Heart left ventricle (tissue), 13 donors: ENCODE measurements around the gene NRDE2.

Experiments
- POLR2A ChIP-seq, 2 donors: fragments of 450-650 bp; IDR thresholded peaks; one replicate each; pipeline ENCODE4 v1.6.1; 2017; ENCODE audit warnings: antibody characterized with exemption in 2 of 2, mild to moderate bottlenecking in 2 of 2, moderate library complexity in 2 of 2
- TF ChIP-seq, protein P1 (sequence below), 12 donors: fragments of 200-600 bp; sonication (generic) in 4 of 12; IDR thresholded peaks; one replicate each; pipeline versions ENCODE4 v1.5.0 to v1.8.0; 2018 to 2022; ENCODE audit warnings: antibody characterized with exemption in 12 of 12, mild to moderate bottlenecking in 5 of 12
- donor health status: ischemic (EF 13 %, LVEDD 7.1; RV severe dilation, severe dysfunction).
- donor health status: DM: no; HTN: yes; CAD: no.
- donor health status: DM: no; HTN: no; CAD: no.
- donor health status: ischemic (EF 25% LVEDD 6.9; RV normal size, moderate dysfunction).
- donor health status: ischemic (EF 25% LVEDD 5.7; RV mildly dilated, moderate dysfunction).
- donor health status: ischemic (EF 35%, LVEDD 5.7; RV mildly dilated, moderate dysfunction).
- donor health status: nonischemic (EF 11% LVEDD 7.7; RV severe dilation, severe dysfunction).
- donor health status: DM: yes; HTN: yes; CAD: no.
- donor health status: PGD.
- donor health status: ischemic (EF 29% LVEDD 5.4; RV normal size, mild dysfunction).
- donor health status: nonischemic (EF 23%, LVEDD 6.1; RV moderate dilation, normal function).

DNA sequence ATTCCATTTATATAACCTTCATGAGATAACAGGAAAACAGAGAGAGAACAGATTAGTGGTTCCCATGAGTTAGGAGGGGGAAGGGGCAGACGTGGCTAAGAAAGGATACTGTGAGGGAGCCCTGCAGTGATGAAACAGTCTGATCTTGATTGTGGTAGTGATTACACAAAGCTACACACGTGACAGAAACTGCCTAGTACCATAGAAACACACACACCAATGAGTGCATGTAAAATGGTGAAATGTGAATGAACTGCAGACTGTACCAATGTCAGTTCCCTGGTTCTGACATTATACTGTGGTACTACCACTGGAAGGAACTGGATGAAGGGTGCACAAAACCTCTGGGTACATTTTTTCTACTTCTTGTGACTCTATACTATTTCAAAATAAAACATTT lies 36.9 kb downstream of the NRDE2 start:
- TF ChIP-seq, protein P1, sequence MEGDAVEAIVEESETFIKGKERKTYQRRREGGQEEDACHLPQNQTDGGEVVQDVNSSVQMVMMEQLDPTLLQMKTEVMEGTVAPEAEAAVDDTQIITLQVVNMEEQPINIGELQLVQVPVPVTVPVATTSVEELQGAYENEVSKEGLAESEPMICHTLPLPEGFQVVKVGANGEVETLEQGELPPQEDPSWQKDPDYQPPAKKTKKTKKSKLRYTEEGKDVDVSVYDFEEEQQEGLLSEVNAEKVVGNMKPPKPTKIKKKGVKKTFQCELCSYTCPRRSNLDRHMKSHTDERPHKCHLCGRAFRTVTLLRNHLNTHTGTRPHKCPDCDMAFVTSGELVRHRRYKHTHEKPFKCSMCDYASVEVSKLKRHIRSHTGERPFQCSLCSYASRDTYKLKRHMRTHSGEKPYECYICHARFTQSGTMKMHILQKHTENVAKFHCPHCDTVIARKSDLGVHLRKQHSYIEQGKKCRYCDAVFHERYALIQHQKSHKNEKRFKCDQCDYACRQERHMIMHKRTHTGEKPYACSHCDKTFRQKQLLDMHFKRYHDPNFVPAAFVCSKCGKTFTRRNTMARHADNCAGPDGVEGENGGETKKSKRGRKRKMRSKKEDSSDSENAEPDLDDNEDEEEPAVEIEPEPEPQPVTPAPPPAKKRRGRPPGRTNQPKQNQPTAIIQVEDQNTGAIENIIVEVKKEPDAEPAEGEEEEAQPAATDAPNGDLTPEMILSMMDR (IDR thresholded peaks at IDR 0.05) = no peak
- TF ChIP-seq POLR2A (IDR thresholded peaks at IDR 0.05) = no peak
